GM21786 (cell line): ENCODE results near the gene PIAS2.
A peak's percentile ranks its signal among the peaks of the same experiment; 100 is the strongest.

Source experiments
- ATAC-seq: cut with Tn5 transposase; IDR thresholded peaks from one replicate; pipeline ENCODE4 v1.9.1; 2021; ENCODE audit not compliant: unreplicated experiment

PIAS2 gene

GRCh38 chr18:46767217-46767616 lies 150.1 kb downstream of the PIAS2 start:
- no peak for ATAC-seq

GRCh38 chr18:46764586-46764985 lies 152.7 kb downstream of the PIAS2 start:
- ATAC-seq, result no peak

GRCh38 chr18:46761059-46761769 lies 156.1 kb downstream of the PIAS2 start:
- no peak for ATAC-seq

GRCh38 chr18:46759890-46760289 lies 157.4 kb downstream of the PIAS2 start:
- no peak for ATAC-seq

GRCh38 chr18:46756559-46757201 lies 160.6 kb downstream of the PIAS2 start, which contains the start of gene ST8SIA5:
Gene ST8SIA5 (minus strand): TSS chr18:46757053. CDS start chr18:46756508, 545 bp downstream.
- ATAC-seq, result no peak

- no peak for ATAC-seq
Observed at GRCh38 chr18:46756025-46756558, 161.2 kb downstream of the PIAS2 start.

GRCh38 chr18:46755315-46756024 lies 161.8 kb downstream of the PIAS2 start:
- ATAC-seq, result no peak

GRCh38 chr18:46754661-46755292 lies 162.5 kb downstream of the PIAS2 start:
- no peak for ATAC-seq

- peak; percentile 63 for ATAC-seq
Observed at GRCh38 chr18:46754188-46754587, 163.1 kb downstream of the PIAS2 start.
